Liver (tissue), 9 donors: ENCODE measurements around the gene IQCE. TPM values are rescaled to one million over a fixed set of nuclear protein-coding genes. Genes with fewer than 3 reads are reported as not detected.

Experiments used
- DNase-seq: peaks from one replicate; pipeline ENCODE4 v3.0.0-alpha.2; 2017; ENCODE audit warnings: low spot score
- H3K27ac ChIP-seq, 2 donors: one replicate each; pipeline ENCODE4 v1.7.0; 2013; ENCODE audit warnings: inconsistent platforms in 2 of 2, low read length in 2 of 2, control low read depth in 1 of 2, low read depth in 1 of 2, mild to moderate bottlenecking in 1 of 2
- H3K27me3 ChIP-seq, 4 donors: one replicate each; pipeline versions ENCODE4 v1.6.1 to v1.7.0; 2013; ENCODE audit warnings: low read length in 3 of 4, inconsistent platforms in 1 of 4, mild to moderate bottlenecking in 1 of 4, moderate library complexity in 1 of 4; ENCODE audit not compliant: control insufficient read depth in 4 of 4, insufficient read depth in 4 of 4
- H3K36me3 ChIP-seq, 4 donors: one replicate each; pipeline versions ENCODE4 v1.6.1 to v1.7.0; 2013; ENCODE audit warnings: low read length in 3 of 4, mild to moderate bottlenecking in 3 of 4, low read depth in 1 of 4, moderate library complexity in 1 of 4; ENCODE audit not compliant: control insufficient read depth in 4 of 4, insufficient read depth in 3 of 4
- H3K4me1 ChIP-seq, 4 donors: one replicate each; pipeline versions ENCODE4 v1.6.1 to v1.7.0; 2013; ENCODE audit warnings: low read length in 3 of 4, mild to moderate bottlenecking in 3 of 4, moderate library complexity in 1 of 4; ENCODE audit not compliant: control insufficient read depth in 4 of 4, insufficient read depth in 4 of 4
- H3K4me3 ChIP-seq, 3 donors: one replicate each; pipeline versions ENCODE4 v1.6.1 to v1.7.0; 2013; ENCODE audit warnings: low read length in 3 of 3, control low read depth in 1 of 3, low read depth in 1 of 3, mild to moderate bottlenecking in 1 of 3
- H3K9ac ChIP-seq, 2 donors: one replicate each; pipeline ENCODE4 v1.7.0; 2013; ENCODE audit warnings: low read length in 2 of 2, mild to moderate bottlenecking in 2 of 2, moderate library complexity in 2 of 2, control low read depth in 1 of 2, low read depth in 1 of 2
- H3K9me3 ChIP-seq, 4 donors: one replicate each; pipeline versions ENCODE4 v1.6.1 to v1.7.0; 2013; ENCODE audit warnings: low read length in 3 of 4; ENCODE audit not compliant: control insufficient read depth in 4 of 4
- CTCF ChIP-seq: fragments of 150-350 bp; IDR thresholded peaks from 2 replicates; pipeline ENCODE4 v1.5.1; 2017; ENCODE audit warnings: improper control_type of control experiment, low read depth, low read length; ENCODE audit not compliant: missing input control
- EGR1 ChIP-seq, 2 donors: IDR thresholded peaks; 2 replicates each; pipeline ENCODE4 v1.6.1; 2016 to 2018; ENCODE audit warnings: antibody characterized with exemption in 2 of 2, low read depth in 2 of 2
- FOXA1 ChIP-seq: IDR thresholded peaks from 2 replicates; pipeline ENCODE4 v1.6.1; 2016; ENCODE audit warnings: antibody characterized with exemption
- FOXA2 ChIP-seq: IDR thresholded peaks from 2 replicates; pipeline ENCODE4 v1.6.1; 2016; ENCODE audit warnings: antibody characterized with exemption
- GABPA ChIP-seq, 2 donors: IDR thresholded peaks in 1 of 2; conservative IDR thresholded peaks in 1 of 2; 2 replicates each; pipeline ENCODE4 v1.6.1; 2016; ENCODE audit warnings: antibody characterized with exemption in 2 of 2, mild to moderate bottlenecking in 1 of 2, moderate library complexity in 1 of 2
- HNF4A ChIP-seq, 2 donors: conservative IDR thresholded peaks; 2 replicates each; pipeline ENCODE4 v1.6.1; 2016; ENCODE audit warnings: antibody characterized with exemption in 2 of 2, mild to moderate bottlenecking in 2 of 2
- HNF4G ChIP-seq: IDR thresholded peaks from 2 replicates; pipeline ENCODE4 v1.6.1; 2016; ENCODE audit warnings: antibody characterized with exemption
- JUND ChIP-seq, 2 donors: IDR thresholded peaks; 2 replicates each; pipeline ENCODE4 v1.6.1; 2016; ENCODE audit warnings: antibody characterized with exemption in 2 of 2
- MAX ChIP-seq: IDR thresholded peaks from 2 replicates; pipeline ENCODE4 v1.6.1; 2016; ENCODE audit warnings: antibody characterized with exemption
- NR2F2 ChIP-seq: IDR thresholded peaks from 2 replicates; pipeline ENCODE4 v1.6.1; 2016; ENCODE audit warnings: antibody characterized with exemption
- RAD21 ChIP-seq, 2 donors: IDR thresholded peaks; 2 replicates each; pipeline ENCODE4 v1.6.1; 2016; ENCODE audit warnings: antibody characterized with exemption in 2 of 2, mild to moderate bottlenecking in 2 of 2
- REST ChIP-seq: IDR thresholded peaks from 2 replicates; pipeline ENCODE4 v1.6.1; 2016; ENCODE audit warnings: antibody characterized with exemption, mild to moderate bottlenecking
- RXRA ChIP-seq, 2 donors: IDR thresholded peaks; 2 replicates each; pipeline ENCODE4 v1.6.1; 2017 to 2018; ENCODE audit warnings: antibody characterized with exemption in 2 of 2, mild to moderate bottlenecking in 1 of 2
- SP1 ChIP-seq: IDR thresholded peaks from 2 replicates; pipeline ENCODE4 v1.6.1; 2018; ENCODE audit warnings: antibody characterized with exemption, mild to moderate bottlenecking
- TAF1 ChIP-seq: conservative IDR thresholded peaks from 2 replicates; pipeline ENCODE4 v1.6.1; 2016; ENCODE audit warnings: antibody characterized with exemption, mild to moderate bottlenecking
- YY1 ChIP-seq: IDR thresholded peaks from 2 replicates; pipeline ENCODE4 v1.6.1; 2016; ENCODE audit warnings: antibody characterized with exemption, mild to moderate bottlenecking
- ZBTB33 ChIP-seq: IDR thresholded peaks from 2 replicates; pipeline ENCODE4 v1.6.1; 2016; ENCODE audit warnings: antibody characterized with exemption
- WGBS: extraction: QIAGEN DNeasy Blood & Tissue Kit; methylation state at CpG from one replicate; pipeline ENCODE4 v1.1.7; 2013; 5-methylcytosine and 5-hydroxymethylcytosine counted together
- polyA plus RNA-seq, 2 donors: library from polyadenylated mRNA; stranded (reverse) in 1 of 2; unstranded in 1 of 2; fragments of 200-250 nt in 1 of 2; fragments of >200 nt in 1 of 2; fragmentation: Nextera tagmentation in 1 of 2; extraction: Ambion mirVana in 1 of 2; gene quantifications; one replicate each; pipeline versions ENCODE4 v1.2.1 to v1.2.3, GENCODE V29; 2013 to 2015
- total RNA-seq, 2 donors: library from RNA; depleted of rRNA; stranded (reverse); fragments of >200 nt; gene quantifications; one replicate each; pipeline ENCODE4 v1.2.3, GENCODE V29; 2014
- TF ChIP-seq, protein P1 (sequence below): IDR thresholded peaks from 2 replicates; pipeline ENCODE4 v1.6.1; 2016; ENCODE audit warnings: antibody characterized with exemption
- donor health status: healthy.
- donor health status: healthy.
- donor health status: healthy.
- donor health status: healthy.
- donor health status: healthy.

IQCE gene
- total and polyA plus RNA-seq, 4 donors = 2.1 to 5.9 (median 3.6) TPM

DNA sequence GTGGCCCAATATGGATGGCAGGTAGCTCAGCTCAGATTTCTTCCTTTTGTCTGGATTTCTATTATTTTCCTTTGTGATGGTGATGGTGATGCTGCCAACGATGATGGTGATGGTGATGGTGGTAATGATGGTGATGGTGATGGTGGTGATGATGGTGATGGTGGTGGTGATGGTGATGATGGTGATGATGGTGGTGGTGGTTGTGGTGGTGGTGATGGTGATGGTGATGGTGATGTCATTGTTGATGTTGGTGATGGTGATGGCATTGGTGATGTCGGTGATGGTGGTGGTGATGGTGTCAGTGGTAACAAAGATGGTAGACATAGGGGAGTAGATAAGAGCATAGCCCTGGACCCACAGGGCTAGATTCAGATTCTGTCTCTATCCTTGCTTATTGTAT is 98.4 kb downstream of the IQCE start:
- Histone ChIP-seq H3K9ac (no peak overlapping the region), H3K27me3 (no peaks in the 10 kb centered on the region), H3K36me3 (peaks cover 0 to 13% (median 4%) of the 10 kb centered on the region in 4 donors), H3K4me1 (peaks cover 7 to 16% (median 11%) of the 10 kb centered on the region in 4 donors), H3K9me3 (no peaks in the 10 kb centered on the region), H3K4me3 (no peak overlapping the region), H3K27ac (no peak overlapping the region)
- WGBS = 97% methylated on average over 2 of the region's 2 CpGs
- DNase-seq = no peak
- TF ChIP-seq YY1 (no peak), FOXA2 (no peak), NR2F2 (no peak), CTCF (no peak), TAF1 (no peak), SP1 (no peak), EGR1 (IDR thresholded peaks at IDR 0.05; ENCODE audit: low read depth in 2 of 2) (no peak)

- H3K27me3 ChIP-seq = no peaks in the 10 kb centered on the region
- WGBS = 95% methylated on average over 33 of the region's 33 CpGs
- H3K9ac ChIP-seq = no peak overlapping the region
- DNase-seq = no peak
- peaks cover 0 to 11% (median 4%) of the 10 kb centered on the region in 4 donors for H3K36me3 ChIP-seq
- TF ChIP-seq JUND (IDR thresholded peaks at IDR 0.05) (no peak), FOXA2 (no peak), YY1 (no peak), HNF4A (conservative IDR thresholded peaks at IDR 0.05) (no peak), RXRA (IDR thresholded peaks at IDR 0.05) (no peak), FOXA1 (no peak), GABPA (IDR thresholded peaks at IDR 0.05 in 1 of 2, conservative IDR thresholded peaks at IDR 0.05 in 1 of 2) (no peak), HNF4G (no peak), CTCF (no peak), REST (no peak), RAD21 (IDR thresholded peaks at IDR 0.05) (no peak), ZBTB33 (no peak), TAF1 (no peak), EGR1 (IDR thresholded peaks at IDR 0.05; ENCODE audit: low read depth in 2 of 2) (no peak), MAX (no peak), NR2F2 (no peak), SP1 (no peak)
- TF ChIP-seq, protein P1, sequence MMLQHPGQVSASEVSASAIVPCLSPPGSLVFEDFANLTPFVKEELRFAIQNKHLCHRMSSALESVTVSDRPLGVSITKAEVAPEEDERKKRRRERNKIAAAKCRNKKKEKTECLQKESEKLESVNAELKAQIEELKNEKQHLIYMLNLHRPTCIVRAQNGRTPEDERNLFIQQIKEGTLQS = no peak
- no peak overlapping the region for H3K4me3 ChIP-seq
- H3K9me3 ChIP-seq = no peaks in the 10 kb centered on the region
- H3K27ac ChIP-seq = no peak overlapping the region
- H3K4me1 ChIP-seq = peaks cover 10 to 25% (median 18%) of the 10 kb centered on the region in 4 donors
These were observed 99.3 kb downstream of the IQCE start for GRCh38 chr7:2657920-2658671.
